ENCODE measurements around the gene HCK. TPM values are rescaled to one million over a fixed set of nuclear protein-coding genes. Genes with fewer than 3 reads are reported as not detected.
A peak's percentile ranks its signal among the peaks of the same experiment; 100 is the strongest.

Gene HCK
- total RNA-seq, 1 experiment from 2014 or later: not detected

DNA sequence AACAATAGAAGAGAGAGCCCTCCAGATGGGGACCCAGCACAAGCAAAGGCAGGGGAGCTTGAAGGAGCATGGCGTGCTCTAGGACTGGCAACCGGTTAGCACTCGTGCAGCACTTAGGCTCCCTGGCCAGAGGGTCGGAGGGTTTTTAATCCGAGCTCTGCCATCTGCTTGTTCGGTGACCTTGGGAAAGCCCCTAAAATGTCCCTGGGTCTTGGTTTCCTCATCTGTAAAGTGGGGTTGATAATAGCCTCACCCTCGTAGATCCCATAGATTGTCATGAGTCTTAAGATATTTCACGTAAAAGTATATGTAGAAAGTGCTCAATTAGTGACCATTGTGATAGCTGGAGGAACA is 16.6 kb upstream of the HCK start:
- ChIA-PET POLR2A (ENCODE audit: unreplicated experiment) (interaction anchor here (0.7 kb wide), 1 partner anchor 168 kb away, joined by 3 read pairs; no protein-coding TSS in a partner anchor), CTCF (interaction anchor here (0.7 kb wide), 1 partner anchor 450 kb away, joined by 3 read pairs; no protein-coding TSS in a partner anchor)
- no peak for DNase-seq
- Histone ChIP-seq H3K27me3 (ENCODE audit: insufficient read depth, low read depth) (peaks cover 73% of the 10 kb centered on the region), H3K79me2 (ENCODE audit: low read depth) (no peaks in the 10 kb centered on the region), H3K9me2 (ENCODE audit: insufficient read depth) (no peaks in the 10 kb centered on the region), H3K4me3 (no peak overlapping the region), H3K4me1 (replicated peaks; ENCODE audit: insufficient read depth) (no peaks in the 10 kb centered on the region), H3F3A (ENCODE audit: insufficient read depth, low read depth) (no peaks in the 10 kb centered on the region), H2AFZ (no peak overlapping the region), H4K20me1 (ENCODE audit: insufficient read depth) (no peaks in the 10 kb centered on the region), H3K27ac (no peak overlapping the region), H3K36me3 (ENCODE audit: low read depth) (no peaks in the 10 kb centered on the region), H3K4me2 (no peak overlapping the region), H3K9me3 (ENCODE audit: insufficient read depth, low read depth) (no peaks in the 10 kb centered on the region)
- intact Hi-C loops (cut with micrococcal nuclease; ENCODE audit: unreplicated experiment): no loop called here
- TF ChIP-seq, protein P1, sequence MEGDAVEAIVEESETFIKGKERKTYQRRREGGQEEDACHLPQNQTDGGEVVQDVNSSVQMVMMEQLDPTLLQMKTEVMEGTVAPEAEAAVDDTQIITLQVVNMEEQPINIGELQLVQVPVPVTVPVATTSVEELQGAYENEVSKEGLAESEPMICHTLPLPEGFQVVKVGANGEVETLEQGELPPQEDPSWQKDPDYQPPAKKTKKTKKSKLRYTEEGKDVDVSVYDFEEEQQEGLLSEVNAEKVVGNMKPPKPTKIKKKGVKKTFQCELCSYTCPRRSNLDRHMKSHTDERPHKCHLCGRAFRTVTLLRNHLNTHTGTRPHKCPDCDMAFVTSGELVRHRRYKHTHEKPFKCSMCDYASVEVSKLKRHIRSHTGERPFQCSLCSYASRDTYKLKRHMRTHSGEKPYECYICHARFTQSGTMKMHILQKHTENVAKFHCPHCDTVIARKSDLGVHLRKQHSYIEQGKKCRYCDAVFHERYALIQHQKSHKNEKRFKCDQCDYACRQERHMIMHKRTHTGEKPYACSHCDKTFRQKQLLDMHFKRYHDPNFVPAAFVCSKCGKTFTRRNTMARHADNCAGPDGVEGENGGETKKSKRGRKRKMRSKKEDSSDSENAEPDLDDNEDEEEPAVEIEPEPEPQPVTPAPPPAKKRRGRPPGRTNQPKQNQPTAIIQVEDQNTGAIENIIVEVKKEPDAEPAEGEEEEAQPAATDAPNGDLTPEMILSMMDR (conservative IDR thresholded peaks at IDR 0.05): no peak
- no peak for TF ChIP-seq EZH2 (IDR thresholded peaks at IDR 0.05; ENCODE audit: low read depth)
- BruUV-seq (replicated peaks): no TSS peak

GRCh38 chr20:32036252-32036651 is 15.8 kb upstream of the HCK start:
- Histone ChIP-seq H3K9me2 (ENCODE audit: insufficient read depth) (no peaks in the 10 kb centered on the region), H3K79me2 (ENCODE audit: low read depth) (no peaks in the 10 kb centered on the region), H3K4me1 (replicated peaks; ENCODE audit: insufficient read depth) (no peaks in the 10 kb centered on the region), H3K27me3 (ENCODE audit: insufficient read depth, low read depth) (peaks cover 73% of the 10 kb centered on the region), H3K36me3 (ENCODE audit: low read depth) (no peaks in the 10 kb centered on the region), H3K4me2 (no peak overlapping the region), H3K27ac (no peak overlapping the region), H3K4me3 (no peak overlapping the region), H4K20me1 (ENCODE audit: insufficient read depth) (no peaks in the 10 kb centered on the region), H3F3A (ENCODE audit: insufficient read depth, low read depth) (no peaks in the 10 kb centered on the region), H2AFZ (no peak overlapping the region), H3K9me3 (ENCODE audit: insufficient read depth, low read depth) (no peaks in the 10 kb centered on the region)
- POLR2A ChIA-PET (ENCODE audit: unreplicated experiment): no interaction called here
- intact Hi-C loops (cut with micrococcal nuclease; ENCODE audit: unreplicated experiment): no loop called here
- TF ChIP-seq, protein P1 (conservative IDR thresholded peaks at IDR 0.05): no peak
- no peak for TF ChIP-seq EZH2 (IDR thresholded peaks at IDR 0.05; ENCODE audit: low read depth)
- no TSS peak for BruUV-seq (replicated peaks)
- CTCF ChIA-PET: interaction anchor here (0.7 kb wide), 1 partner anchor 449 kb away, joined by 3 read pairs; no protein-coding TSS in a partner anchor
- no peak for DNase-seq

DNA sequence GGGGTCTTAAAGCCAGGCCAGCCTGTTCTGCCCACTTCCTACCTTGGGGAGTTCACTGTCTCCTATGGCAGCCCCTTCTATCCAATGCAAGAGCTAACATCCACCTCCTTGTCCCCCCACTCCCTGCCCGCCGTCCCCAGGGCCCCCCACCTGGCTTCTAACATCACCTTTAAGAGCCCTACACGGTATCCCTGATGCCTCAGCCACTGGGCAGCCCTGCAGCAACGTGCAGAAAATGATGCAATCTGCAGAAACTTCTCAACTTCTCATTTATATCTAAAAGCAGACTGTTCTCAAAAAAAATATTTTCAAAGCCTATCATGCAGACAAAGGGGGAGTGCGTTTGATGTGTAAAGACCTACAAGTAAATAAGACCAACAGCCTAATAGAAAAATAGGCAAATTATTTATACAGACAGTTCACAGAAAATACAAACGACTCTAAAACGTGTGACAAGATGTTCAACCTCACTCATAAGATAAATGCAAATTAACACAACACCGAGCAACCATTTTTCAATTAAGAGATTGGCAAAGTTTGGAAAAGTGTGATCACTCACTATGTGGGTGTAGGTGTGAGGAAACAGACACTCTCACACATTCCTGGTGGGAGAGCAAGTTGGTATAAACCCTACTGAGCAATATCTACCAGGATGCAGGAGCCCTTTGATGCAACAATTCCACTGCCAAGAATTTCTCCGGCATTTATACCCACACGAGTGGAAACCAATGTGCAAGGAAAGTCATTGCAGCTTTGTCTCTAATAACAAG is 15.1 kb upstream of the HCK start:
- Histone ChIP-seq H3K36me3 (ENCODE audit: low read depth) (no peaks in the 10 kb centered on the region), H3K79me2 (ENCODE audit: low read depth) (no peaks in the 10 kb centered on the region), H3F3A (ENCODE audit: insufficient read depth, low read depth) (no peaks in the 10 kb centered on the region), H3K27ac (no peak overlapping the region), H3K4me2 (peak overlapping the region; percentile 18; the same call in 1 of the 2 replicates), H3K4me1 (replicated peaks; ENCODE audit: insufficient read depth) (no peaks in the 10 kb centered on the region), H3K9me2 (ENCODE audit: insufficient read depth) (no peaks in the 10 kb centered on the region), H2AFZ (peak overlapping the region; percentile 52; the same call in 1 of the 2 replicates), H3K4me3 (no peak overlapping the region), H3K27me3 (ENCODE audit: insufficient read depth, low read depth) (peaks cover 73% of the 10 kb centered on the region), H4K20me1 (ENCODE audit: insufficient read depth) (no peaks in the 10 kb centered on the region), H3K9me3 (ENCODE audit: insufficient read depth, low read depth) (no peaks in the 10 kb centered on the region)
- ChIA-PET CTCF (no interaction called here), POLR2A (ENCODE audit: unreplicated experiment) (no interaction called here)
- TF ChIP-seq, protein P1 (conservative IDR thresholded peaks at IDR 0.05): no peak
- TF ChIP-seq EZH2 (IDR thresholded peaks at IDR 0.05; ENCODE audit: low read depth): no peak
- DNase-seq: no peak
- intact Hi-C loops (cut with micrococcal nuclease; ENCODE audit: unreplicated experiment): no loop called here
- no TSS peak for BruUV-seq (replicated peaks)
